HG03442 (cell line): ENCODE results near the gene RHO.

ENCODE experiments used
- ATAC-seq: cut with Tn5 transposase; IDR thresholded peaks from one replicate; pipeline ENCODE4 v1.9.1; 2021; ENCODE audit warnings: mild to moderate bottlenecking, moderate library complexity; ENCODE audit not compliant: unreplicated experiment

RHO gene

DNA sequence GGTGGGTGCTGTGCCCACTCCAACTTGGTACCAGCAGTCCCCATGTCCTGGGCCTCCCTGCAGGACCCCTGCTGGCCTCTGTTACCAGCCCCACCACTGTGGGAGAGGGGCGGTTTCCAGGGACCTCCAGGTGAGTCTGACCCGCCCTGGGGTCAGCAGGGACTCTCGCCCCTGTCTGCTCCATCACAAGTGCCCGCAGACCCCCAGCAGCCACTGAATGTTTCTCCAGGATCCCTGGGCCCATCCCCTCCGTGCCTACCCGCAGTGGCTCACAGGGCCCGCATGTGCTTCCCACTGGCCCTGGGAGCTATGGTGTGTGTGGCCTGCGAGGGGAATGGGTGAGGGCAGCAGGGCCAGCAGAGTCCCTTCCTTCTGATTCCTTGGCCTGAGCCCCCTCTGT lies 9.9 kb upstream of the RHO start:
- no peak for ATAC-seq

DNA sequence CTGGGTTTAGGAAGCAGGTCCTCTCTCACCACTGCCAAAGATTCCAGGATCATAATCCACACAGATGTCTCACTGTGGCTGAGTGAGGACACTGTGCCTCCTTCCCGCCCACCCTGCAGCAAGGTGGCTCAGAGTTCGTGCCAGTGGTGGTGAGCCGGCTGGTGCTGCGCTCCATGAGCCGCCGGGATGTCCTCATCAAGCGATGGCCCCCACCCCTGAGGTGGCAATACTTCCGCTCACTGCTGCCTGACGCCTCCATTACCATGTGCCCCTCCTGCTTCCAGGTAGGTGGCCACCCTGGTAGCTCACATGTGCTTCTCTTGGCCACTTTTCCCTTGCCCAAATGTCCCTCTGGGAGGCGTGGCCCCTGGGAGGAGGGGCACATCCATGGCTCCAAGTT lies 9.0 kb upstream of the RHO start:
- ATAC-seq = no peak

- ATAC-seq = no peak
Observed at GRCh38 chr3:129519896-129520715, 8.3 kb upstream of the RHO start.

DNA sequence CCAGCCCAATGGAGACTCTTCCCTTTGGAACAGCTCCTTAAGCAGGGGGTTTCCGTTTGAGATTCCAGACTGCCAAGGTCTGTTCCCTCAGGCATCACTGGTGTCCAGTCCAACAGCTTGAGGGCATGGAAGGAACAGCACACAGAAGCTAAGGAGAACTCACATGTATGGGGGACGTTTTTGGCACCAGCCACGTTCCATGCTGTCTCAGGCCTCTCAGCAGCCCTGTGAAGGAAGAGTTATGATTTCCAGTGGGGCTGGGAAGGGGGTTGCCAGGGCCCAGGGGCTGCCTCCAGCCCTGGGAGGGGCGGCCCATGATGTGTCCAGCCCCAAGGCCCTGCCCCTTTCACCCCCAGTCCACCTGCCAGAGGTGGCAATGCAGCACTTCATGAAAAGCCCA lies 7.5 kb upstream of the RHO start:
- no peak for ATAC-seq

DNA sequence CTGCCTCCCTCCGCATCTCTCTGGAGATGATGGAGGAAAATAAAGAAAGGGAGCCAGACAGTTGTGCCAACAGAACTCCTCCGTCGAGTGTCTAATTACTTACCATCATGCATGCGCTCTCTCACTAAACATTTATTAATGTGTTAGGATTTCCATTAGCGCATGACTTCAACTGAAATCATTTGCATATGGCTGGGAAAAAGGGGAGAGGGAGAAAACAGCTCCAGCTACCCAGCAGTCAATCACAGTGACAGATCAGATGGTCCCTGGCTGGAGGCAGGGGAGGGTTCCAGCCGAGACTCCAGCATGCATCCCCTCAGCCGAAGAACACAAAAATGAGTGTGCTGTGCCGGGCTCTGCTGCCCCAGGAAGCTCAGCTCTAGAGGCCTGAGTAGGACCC lies 6.8 kb upstream of the RHO start:
- ATAC-seq = no peak

- no peak for ATAC-seq
Observed at GRCh38 chr3:129522953-129523352, 5.5 kb upstream of the RHO start.

DNA sequence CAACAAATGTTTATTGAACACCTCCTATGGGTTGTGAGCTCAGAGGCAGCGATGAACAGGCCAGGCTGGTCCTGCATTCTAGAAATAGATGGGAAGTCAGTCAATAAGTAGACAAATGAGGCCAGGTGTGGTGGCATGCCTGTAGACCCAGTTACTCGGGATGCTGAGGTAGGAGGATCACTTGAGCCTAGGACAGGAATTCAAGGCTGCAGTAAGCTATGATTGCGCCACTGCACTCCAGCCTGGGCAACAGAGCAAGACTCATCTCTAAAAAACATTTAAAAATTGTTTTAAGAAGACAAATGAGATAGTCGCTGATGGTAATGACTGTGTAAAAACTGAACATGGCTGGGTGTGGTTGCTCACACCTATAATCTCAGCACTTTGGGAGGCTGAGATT lies 4.4 kb upstream of the RHO start:
- no peak for ATAC-seq

- ATAC-seq = no peak
Observed at GRCh38 chr3:129525341-129525968, 3.0 kb upstream of the RHO start.

DNA sequence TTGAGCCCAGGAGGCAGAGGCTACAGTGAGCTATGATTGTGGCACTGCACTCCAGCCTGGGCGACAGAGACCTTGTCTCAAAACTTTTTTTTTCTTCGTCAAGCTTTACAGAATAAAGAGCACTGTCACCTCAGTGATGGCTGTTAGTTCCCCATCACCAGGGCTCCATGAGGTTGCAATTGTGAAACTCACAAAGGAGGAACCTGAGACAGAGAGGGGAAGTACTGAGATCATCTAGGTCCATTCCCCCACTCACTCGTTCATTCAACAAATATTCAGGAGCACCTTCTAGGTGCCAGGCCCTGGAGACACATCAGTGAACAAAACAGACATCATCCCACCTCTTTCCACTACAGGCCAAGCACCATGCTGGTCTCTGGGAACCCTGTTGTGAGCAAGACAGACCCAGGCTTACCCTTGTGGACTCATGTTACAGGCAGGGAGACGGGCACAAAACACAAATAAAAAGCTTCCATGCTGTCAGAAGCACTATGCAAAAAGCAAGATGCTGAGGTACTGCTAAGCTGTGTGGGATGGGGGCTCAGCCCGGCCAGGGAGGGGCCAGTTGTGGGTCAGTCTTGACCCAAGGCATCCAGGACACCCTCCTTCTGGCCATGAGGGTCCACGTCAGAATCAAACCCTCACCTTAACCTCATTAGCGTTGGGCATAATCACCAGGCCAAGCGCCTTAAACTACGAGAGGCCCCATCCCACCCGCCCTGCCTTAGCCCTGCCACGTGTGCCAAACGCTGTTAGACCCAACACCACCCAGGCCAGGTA lies 2.1 kb upstream of the RHO start:
- peak; percentile 85 for ATAC-seq

DNA sequence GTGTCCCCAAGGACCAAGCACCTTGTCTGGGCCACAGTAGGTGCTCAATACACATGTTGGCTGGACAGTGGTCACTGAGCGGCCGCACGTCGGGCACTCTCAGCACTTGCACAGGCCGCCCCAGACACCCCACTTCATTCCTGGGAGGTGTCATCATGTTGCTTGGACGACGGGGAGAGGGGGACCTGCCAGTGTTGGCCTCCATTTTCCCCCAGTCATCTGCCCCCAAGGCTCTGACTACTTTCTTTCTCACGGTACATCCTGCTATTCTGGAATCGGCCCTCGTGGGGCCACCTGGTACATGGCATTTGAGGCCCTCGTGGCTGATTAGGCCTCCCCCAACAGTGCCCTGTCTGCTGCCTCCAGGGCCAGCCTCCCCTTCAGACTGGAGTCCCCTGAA lies 1.2 kb upstream of the RHO start:
- no peak for ATAC-seq

DNA sequence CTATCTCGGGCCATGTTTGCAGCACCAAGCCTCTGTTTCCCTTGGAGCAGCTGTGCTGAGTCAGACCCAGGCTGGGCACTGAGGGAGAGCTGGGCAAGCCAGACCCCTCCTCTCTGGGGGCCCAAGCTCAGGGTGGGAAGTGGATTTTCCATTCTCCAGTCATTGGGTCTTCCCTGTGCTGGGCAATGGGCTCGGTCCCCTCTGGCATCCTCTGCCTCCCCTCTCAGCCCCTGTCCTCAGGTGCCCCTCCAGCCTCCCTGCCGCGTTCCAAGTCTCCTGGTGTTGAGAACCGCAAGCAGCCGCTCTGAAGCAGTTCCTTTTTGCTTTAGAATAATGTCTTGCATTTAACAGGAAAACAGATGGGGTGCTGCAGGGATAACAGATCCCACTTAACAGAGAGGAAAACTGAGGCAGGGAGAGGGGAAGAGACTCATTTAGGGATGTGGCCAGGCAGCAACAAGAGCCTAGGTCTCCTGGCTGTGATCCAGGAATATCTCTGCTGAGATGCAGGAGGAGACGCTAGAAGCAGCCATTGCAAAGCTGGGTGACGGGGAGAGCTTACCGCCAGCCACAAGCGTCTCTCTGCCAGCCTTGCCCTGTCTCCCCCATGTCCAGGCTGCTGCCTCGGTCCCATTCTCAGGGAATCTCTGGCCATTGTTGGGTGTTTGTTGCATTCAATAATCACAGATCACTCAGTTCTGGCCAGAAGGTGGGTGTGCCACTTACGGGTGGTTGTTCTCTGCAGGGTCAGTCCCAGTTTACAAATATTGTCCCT lies 1.2 kb downstream of the RHO start:
- no peak for ATAC-seq

DNA sequence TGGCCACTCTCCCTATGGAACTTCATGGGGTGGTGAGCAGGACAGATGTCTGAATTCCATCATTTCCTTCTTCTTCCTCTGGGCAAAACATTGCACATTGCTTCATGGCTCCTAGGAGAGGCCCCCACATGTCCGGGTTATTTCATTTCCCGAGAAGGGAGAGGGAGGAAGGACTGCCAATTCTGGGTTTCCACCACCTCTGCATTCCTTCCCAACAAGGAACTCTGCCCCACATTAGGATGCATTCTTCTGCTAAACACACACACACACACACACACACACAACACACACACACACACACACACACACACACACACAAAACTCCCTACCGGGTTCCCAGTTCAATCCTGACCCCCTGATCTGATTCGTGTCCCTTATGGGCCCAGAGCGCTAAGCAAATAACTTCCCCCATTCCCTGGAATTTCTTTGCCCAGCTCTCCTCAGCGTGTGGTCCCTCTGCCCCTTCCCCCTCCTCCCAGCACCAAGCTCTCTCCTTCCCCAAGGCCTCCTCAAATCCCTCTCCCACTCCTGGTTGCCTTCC lies 1.9 kb downstream of the RHO start:
- ATAC-seq = no peak

DNA sequence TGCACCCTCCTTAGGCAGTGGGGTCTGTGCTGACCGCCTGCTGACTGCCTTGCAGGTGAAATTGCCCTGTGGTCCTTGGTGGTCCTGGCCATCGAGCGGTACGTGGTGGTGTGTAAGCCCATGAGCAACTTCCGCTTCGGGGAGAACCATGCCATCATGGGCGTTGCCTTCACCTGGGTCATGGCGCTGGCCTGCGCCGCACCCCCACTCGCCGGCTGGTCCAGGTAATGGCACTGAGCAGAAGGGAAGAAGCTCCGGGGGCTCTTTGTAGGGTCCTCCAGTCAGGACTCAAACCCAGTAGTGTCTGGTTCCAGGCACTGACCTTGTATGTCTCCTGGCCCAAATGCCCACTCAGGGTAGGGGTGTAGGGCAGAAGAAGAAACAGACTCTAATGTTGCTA lies 2.4 kb downstream of the RHO start:
- ATAC-seq = no peak

- no peak for ATAC-seq
Observed at GRCh38 chr3:129531699-129532098, 3.3 kb downstream of the RHO start.

DNA sequence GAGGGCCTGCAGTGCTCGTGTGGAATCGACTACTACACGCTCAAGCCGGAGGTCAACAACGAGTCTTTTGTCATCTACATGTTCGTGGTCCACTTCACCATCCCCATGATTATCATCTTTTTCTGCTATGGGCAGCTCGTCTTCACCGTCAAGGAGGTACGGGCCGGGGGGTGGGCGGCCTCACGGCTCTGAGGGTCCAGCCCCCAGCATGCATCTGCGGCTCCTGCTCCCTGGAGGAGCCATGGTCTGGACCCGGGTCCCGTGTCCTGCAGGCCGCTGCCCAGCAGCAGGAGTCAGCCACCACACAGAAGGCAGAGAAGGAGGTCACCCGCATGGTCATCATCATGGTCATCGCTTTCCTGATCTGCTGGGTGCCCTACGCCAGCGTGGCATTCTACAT lies 3.8 kb downstream of the RHO start:
- no peak for ATAC-seq

DNA sequence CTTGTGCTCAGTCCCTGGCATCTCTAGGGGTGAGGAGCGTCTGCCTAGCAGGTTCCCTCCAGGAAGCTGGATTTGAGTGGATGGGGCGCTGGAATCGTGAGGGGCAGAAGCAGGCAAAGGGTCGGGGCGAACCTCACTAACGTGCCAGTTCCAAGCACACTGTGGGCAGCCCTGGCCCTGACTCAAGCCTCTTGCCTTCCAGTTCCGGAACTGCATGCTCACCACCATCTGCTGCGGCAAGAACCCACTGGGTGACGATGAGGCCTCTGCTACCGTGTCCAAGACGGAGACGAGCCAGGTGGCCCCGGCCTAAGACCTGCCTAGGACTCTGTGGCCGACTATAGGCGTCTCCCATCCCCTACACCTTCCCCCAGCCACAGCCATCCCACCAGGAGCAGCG lies 5.0 kb downstream of the RHO start:
- no peak for ATAC-seq

DNA sequence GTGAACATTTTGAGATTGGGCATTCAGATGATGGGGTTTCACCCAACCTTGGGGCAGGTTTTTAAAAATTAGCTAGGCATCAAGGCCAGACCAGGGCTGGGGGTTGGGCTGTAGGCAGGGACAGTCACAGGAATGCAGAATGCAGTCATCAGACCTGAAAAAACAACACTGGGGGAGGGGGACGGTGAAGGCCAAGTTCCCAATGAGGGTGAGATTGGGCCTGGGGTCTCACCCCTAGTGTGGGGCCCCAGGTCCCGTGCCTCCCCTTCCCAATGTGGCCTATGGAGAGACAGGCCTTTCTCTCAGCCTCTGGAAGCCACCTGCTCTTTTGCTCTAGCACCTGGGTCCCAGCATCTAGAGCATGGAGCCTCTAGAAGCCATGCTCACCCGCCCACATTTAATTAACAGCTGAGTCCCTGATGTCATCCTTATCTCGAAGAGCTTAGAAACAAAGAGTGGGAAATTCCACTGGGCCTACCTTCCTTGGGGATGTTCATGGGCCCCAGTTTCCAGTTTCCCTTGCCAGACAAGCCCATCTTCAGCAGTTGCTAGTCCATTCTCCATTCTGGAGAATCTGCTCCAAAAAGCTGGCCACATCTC lies 6.1 kb downstream of the RHO start:
- no peak for ATAC-seq

- no peak for ATAC-seq
Observed at GRCh38 chr3:129535075-129535474, 6.6 kb downstream of the RHO start.

DNA sequence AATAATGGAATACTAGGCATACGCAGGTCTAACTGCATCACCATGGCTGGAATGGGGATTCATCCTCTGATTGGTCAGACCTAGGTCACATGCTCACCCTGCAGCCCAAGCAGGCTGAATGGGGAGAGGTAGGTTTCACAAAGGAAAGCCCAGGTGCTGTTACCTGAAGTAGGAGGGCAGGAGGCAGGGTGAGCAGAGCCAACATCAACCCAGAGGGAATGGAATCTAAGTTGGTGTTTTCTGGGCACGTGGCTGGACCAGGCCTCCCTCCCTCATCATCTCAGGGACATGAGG lies 7.9 kb downstream of the RHO start:
- no peak for ATAC-seq

GRCh38 chr3:129536804-129537203 lies 8.4 kb downstream of the RHO start:
- ATAC-seq = no peak

GRCh38 chr3:129539206-129539605 lies 10.8 kb downstream of the RHO start:
- ATAC-seq = no peak
